MM.1S (cell line): ENCODE data around the gene MAP9.

Experiments used
- EZH2phosphoT487 ChIP-seq: fragments of 300-600 bp; sonication (generic); IDR thresholded peaks from 2 replicates; pipeline ENCODE4 v1.6.1; 2018; ENCODE audit warnings: antibody characterized with exemption, low read length
- TF ChIP-seq, protein P1 (sequence below): fragments of 300-600 bp; sonication (generic); IDR thresholded peaks from 2 replicates; pipeline ENCODE4 v1.5.1; 2016; ENCODE audit warnings: antibody characterized with exemption, low read length, mixed read lengths

GRCh38 chr4:155392481-155393184 is 15.9 kb upstream of the MAP9 start:
- TF ChIP-seq, protein P1, sequence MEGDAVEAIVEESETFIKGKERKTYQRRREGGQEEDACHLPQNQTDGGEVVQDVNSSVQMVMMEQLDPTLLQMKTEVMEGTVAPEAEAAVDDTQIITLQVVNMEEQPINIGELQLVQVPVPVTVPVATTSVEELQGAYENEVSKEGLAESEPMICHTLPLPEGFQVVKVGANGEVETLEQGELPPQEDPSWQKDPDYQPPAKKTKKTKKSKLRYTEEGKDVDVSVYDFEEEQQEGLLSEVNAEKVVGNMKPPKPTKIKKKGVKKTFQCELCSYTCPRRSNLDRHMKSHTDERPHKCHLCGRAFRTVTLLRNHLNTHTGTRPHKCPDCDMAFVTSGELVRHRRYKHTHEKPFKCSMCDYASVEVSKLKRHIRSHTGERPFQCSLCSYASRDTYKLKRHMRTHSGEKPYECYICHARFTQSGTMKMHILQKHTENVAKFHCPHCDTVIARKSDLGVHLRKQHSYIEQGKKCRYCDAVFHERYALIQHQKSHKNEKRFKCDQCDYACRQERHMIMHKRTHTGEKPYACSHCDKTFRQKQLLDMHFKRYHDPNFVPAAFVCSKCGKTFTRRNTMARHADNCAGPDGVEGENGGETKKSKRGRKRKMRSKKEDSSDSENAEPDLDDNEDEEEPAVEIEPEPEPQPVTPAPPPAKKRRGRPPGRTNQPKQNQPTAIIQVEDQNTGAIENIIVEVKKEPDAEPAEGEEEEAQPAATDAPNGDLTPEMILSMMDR, result no peak
- TF ChIP-seq EZH2phosphoT487, result no peak
